ENCODE data around the gene SUN3. TPM values are rescaled to one million over a fixed set of nuclear protein-coding genes. Genes with fewer than 3 reads are reported as not detected.

Gene SUN3
- total and polyA plus RNA-seq, 2 of the 8 experiments (the other 6 are each of a cell fraction or from before 2014, with no cell fraction given): not detected

- POLR2A ChIA-PET (ENCODE audit: partially characterized antibody): no interaction called here
- CTCF ChIA-PET (ENCODE audit: partially characterized antibody): interaction anchor here (0.8 to 5.4 kb wide), 17 partner anchors 11 to 670 kb away, joined by 3 to 34 read pairs (median 5); partner anchors contain the start of gene PKD1L1
- no peak overlapping the region for H2BK5ac ChIP-seq (ENCODE audit: low read depth, low read length)
- FAIRE-seq (no peak), DNase-seq (ENCODE audit: low read depth in 1 of 2, low spot score in 2 of 2) (no peak)
- no peak overlapping the region for H3K18ac ChIP-seq (ENCODE audit: extremely low read depth, low read length)
- no peak overlapping the region for H3K4me2 ChIP-seq (ENCODE audit: insufficient read depth in 1 of 2, low read depth in 2 of 2, low read length in 2 of 2)
- H3K4me1 ChIP-seq (replicated peaks in 1 of 4; ENCODE audit: control insufficient read depth in 3 of 4, insufficient read depth in 4 of 4, low read length in 3 of 4): peaks cover 0 to 9% (median 5%) of the 10 kb centered on the region in 4 experiments; a peak in 6 of 7 replicates
- no peaks in the 10 kb centered on the region for H3K23me2 ChIP-seq (ENCODE audit: low read depth, low read length)
- no peak overlapping the region for H3K56ac ChIP-seq (replicated peaks; ENCODE audit: insufficient read length, low read depth, low read length)
- H3K4ac ChIP-seq (replicated peaks; ENCODE audit: insufficient read length, low read depth, low read length): no peak overlapping the region
- no peak overlapping the region for H2AFZ ChIP-seq (ENCODE audit: low read length)
- H3K79me1 ChIP-seq (ENCODE audit: low read depth, low read length): no peaks in the 10 kb centered on the region
- no peak overlapping the region for H4K5ac ChIP-seq (ENCODE audit: insufficient read length, low read depth, low read length)
- no peak overlapping the region for H3K27ac ChIP-seq (ENCODE audit: low read depth, low read length)
- no peak overlapping the region for H4K91ac ChIP-seq (replicated peaks; ENCODE audit: insufficient read length, low read length)
- no peak overlapping the region for H2BK20ac ChIP-seq (ENCODE audit: low read length)
- H3K36me3 ChIP-seq (ENCODE audit: control insufficient read depth in 2 of 4, insufficient read depth in 4 of 4, low read length in 3 of 4): no peaks in the 10 kb centered on the region
- H2BK15ac ChIP-seq (ENCODE audit: low read length): peak overlapping the region; percentile 73; the same call in 1 of the 2 replicates
- H3K27me3 ChIP-seq (replicated peaks in 1 of 4; ENCODE audit: control insufficient read depth in 3 of 4, extremely low read depth in 1 of 4, insufficient read depth in 3 of 4, low read length in 3 of 4): no peaks in the 10 kb centered on the region
- no peak overlapping the region for H4K8ac ChIP-seq (ENCODE audit: extremely low read depth, insufficient read depth, low read length)
- H2BK12ac ChIP-seq (ENCODE audit: low read depth, low read length): no peak overlapping the region
- no peaks in the 10 kb centered on the region for H4K20me1 ChIP-seq (replicated peaks in 1 of 2; ENCODE audit: control insufficient read depth in 1 of 2, insufficient read depth in 2 of 2, low read length in 2 of 2)
- no peak overlapping the region for H3K23ac ChIP-seq (ENCODE audit: insufficient read length)
- WGBS, 2 experiments (ENCODE audit: extremely low coverage in 1 of 2, insufficient coverage in 1 of 2, insufficient read length in 1 of 2, insufficient replicate concordance in 2 of 2, low coverage in 1 of 2, low lambda C conversion rate in 2 of 2, missing lambda C conversion rate in 1 of 2): 86% methylated on average over 4 of the region's 7 CpGs; no CpG with 5 or more reads in 1 of the 2 experiments
- H2AK5ac ChIP-seq (ENCODE audit: low read depth, low read length): no peak overlapping the region
- H3K14ac ChIP-seq (ENCODE audit: insufficient read length): no peak overlapping the region
- no peaks in the 10 kb centered on the region for H3K9me3 ChIP-seq (ENCODE audit: insufficient read depth in 2 of 2, low read depth in 1 of 2, low read length in 1 of 2)
- no peak overlapping the region for H2BK120ac ChIP-seq (replicated peaks; ENCODE audit: low read depth, low read length)
- no peak overlapping the region for H3K4me3 ChIP-seq (ENCODE audit: extremely low read depth in 1 of 4, insufficient read depth in 2 of 4, low read depth in 3 of 4, low read length in 4 of 4)
- no peak overlapping the region for H3K9ac ChIP-seq (replicated peaks in 1 of 4; ENCODE audit: extremely low read depth in 1 of 4, low read depth in 3 of 4, low read length in 3 of 4)
- H3K79me2 ChIP-seq (ENCODE audit: control insufficient read depth in 1 of 2, insufficient read depth in 2 of 2, low read length in 2 of 2): no peaks in the 10 kb centered on the region
- TF ChIP-seq BCL11A (IDR thresholded peaks at IDR 0.05; ENCODE audit: low read depth in 2 of 2, low read length in 2 of 2) (no peak), TBP (IDR thresholded peaks at IDR 0.05; ENCODE audit: low read depth, low read length) (no peak), TCF12 (IDR thresholded peaks at IDR 0.05; ENCODE audit: low read depth, low read length) (no peak), NRF1 (IDR thresholded peaks at IDR 0.05; ENCODE audit: low read depth, low read length) (no peak), KDM5A (IDR thresholded peaks at IDR 0.05; ENCODE audit: low read length) (no peak), SP1 (IDR thresholded peaks at IDR 0.05; ENCODE audit: low read depth, low read length) (no peak), RNF2 (IDR thresholded peaks at IDR 0.05; ENCODE audit: borderline replicate concordance, low read depth, low read length, missing control alignments, poor library complexity, severe bottlenecking) (no peak), PHF8 (conservative IDR thresholded peaks at IDR 0.05; ENCODE audit: low read depth, low read length) (no peak), JUN (IDR thresholded peaks at IDR 0.05; ENCODE audit: low read depth, low read length) (no peak), CREB1 (IDR thresholded peaks at IDR 0.05) (no peak), SUZ12 (IDR thresholded peaks at IDR 0.05; ENCODE audit: low read length) (no peak), BACH1 (IDR thresholded peaks at IDR 0.05; ENCODE audit: low read length) (no peak), GTF2F1 (IDR thresholded peaks at IDR 0.05; ENCODE audit: borderline replicate concordance, low read depth, low read length) (no peak), CTBP2 (IDR thresholded peaks at IDR 0.05; ENCODE audit: borderline replicate concordance, insufficient read depth, insufficient read length, low read length) (no peak)
These were observed 89.4 kb downstream of the SUN3 start for GRCh38 chr7:47939425-47940036.

All from H1 (cell line).